Measurements from ENCODE around the gene TESPA1.

TESPA1 gene

GRCh38 chr12:54983536-54984101 lies 943 bp downstream of the TESPA1 start:
- Histone ChIP-seq H3K27ac (ENCODE audit: low read depth, low read length) (no peak overlapping the region), H3K4me1 (ENCODE audit: control insufficient read depth in 1 of 2, insufficient read depth in 2 of 2, low read length in 2 of 2) (no peaks in the 10 kb centered on the region), H3K36me3 (ENCODE audit: control insufficient read depth in 1 of 2, insufficient read depth in 2 of 2, low read length in 2 of 2) (no peaks in the 10 kb centered on the region), H3K9me3 (ENCODE audit: control insufficient read depth in 1 of 2, low read length in 2 of 2) (no peaks in the 10 kb centered on the region), H3K27me3 (ENCODE audit: control insufficient read depth in 1 of 2, insufficient read depth in 2 of 2, low read length in 2 of 2) (no peaks in the 10 kb centered on the region), H3K4me3 (ENCODE audit: low read depth in 1 of 2, low read length in 2 of 2) (peak overlapping the region; percentile 53 to 57), H3K9ac (ENCODE audit: low read depth in 1 of 2, low read length in 2 of 2) (peak overlapping the region in 1 of 2 donors; percentile 30)

GRCh38 chr12:54981796-54982195 lies 2.8 kb downstream of the TESPA1 start:
- no peaks in the 10 kb centered on the region for H3K36me3 ChIP-seq (ENCODE audit: control insufficient read depth in 1 of 2, insufficient read depth in 2 of 2, low read length in 2 of 2)
- H3K27ac ChIP-seq (ENCODE audit: low read depth, low read length), result no peak overlapping the region
- H3K9me3 ChIP-seq (ENCODE audit: control insufficient read depth in 1 of 2, low read length in 2 of 2), result no peaks in the 10 kb centered on the region
- H3K27me3 ChIP-seq (ENCODE audit: control insufficient read depth in 1 of 2, insufficient read depth in 2 of 2, low read length in 2 of 2), result no peaks in the 10 kb centered on the region
- H3K4me1 ChIP-seq (ENCODE audit: control insufficient read depth in 1 of 2, insufficient read depth in 2 of 2, low read length in 2 of 2), result no peaks in the 10 kb centered on the region
- H3K4me3 ChIP-seq (ENCODE audit: low read depth in 1 of 2, low read length in 2 of 2), result no peak overlapping the region
- H3K9ac ChIP-seq (ENCODE audit: low read depth in 1 of 2, low read length in 2 of 2), result no peak overlapping the region

- H3K27ac ChIP-seq (ENCODE audit: low read depth, low read length), result no peak overlapping the region
These were observed 4.2 kb downstream of the TESPA1 start for GRCh38 chr12:54980341-54980740.

GRCh38 chr12:54977857-54978256 lies 6.7 kb downstream of the TESPA1 start:
- Histone ChIP-seq H3K27ac (ENCODE audit: low read depth, low read length) (no peak overlapping the region), H3K36me3 (ENCODE audit: control insufficient read depth in 1 of 2, insufficient read depth in 2 of 2, low read length in 2 of 2) (no peaks in the 10 kb centered on the region), H3K4me1 (ENCODE audit: control insufficient read depth in 1 of 2, insufficient read depth in 2 of 2, low read length in 2 of 2) (peaks cover 0 to 7% of the 10 kb centered on the region in 2 donors), H3K4me3 (ENCODE audit: low read depth in 1 of 2, low read length in 2 of 2) (no peak overlapping the region), H3K27me3 (ENCODE audit: control insufficient read depth in 1 of 2, insufficient read depth in 2 of 2, low read length in 2 of 2) (no peaks in the 10 kb centered on the region), H3K9me3 (ENCODE audit: control insufficient read depth in 1 of 2, low read length in 2 of 2) (no peaks in the 10 kb centered on the region), H3K9ac (ENCODE audit: low read depth in 1 of 2, low read length in 2 of 2) (no peak overlapping the region)

More at GRCh38 chr12:54980341-54980740, 4.2 kb downstream of the TESPA1 start:
- Histone ChIP-seq H3K9ac (ENCODE audit: low read depth in 1 of 2, low read length in 2 of 2) (no peak overlapping the region), H3K4me1 (ENCODE audit: control insufficient read depth in 1 of 2, insufficient read depth in 2 of 2, low read length in 2 of 2) (peaks cover 0 to 7% of the 10 kb centered on the region in 2 donors), H3K36me3 (ENCODE audit: control insufficient read depth in 1 of 2, insufficient read depth in 2 of 2, low read length in 2 of 2) (no peaks in the 10 kb centered on the region), H3K4me3 (ENCODE audit: low read depth in 1 of 2, low read length in 2 of 2) (no peak overlapping the region), H3K27me3 (ENCODE audit: control insufficient read depth in 1 of 2, insufficient read depth in 2 of 2, low read length in 2 of 2) (no peaks in the 10 kb centered on the region), H3K9me3 (ENCODE audit: control insufficient read depth in 1 of 2, low read length in 2 of 2) (no peaks in the 10 kb centered on the region)

- no peaks in the 10 kb centered on the region for H3K9me3 ChIP-seq (ENCODE audit: control insufficient read depth in 1 of 2, low read length in 2 of 2)
- no peak overlapping the region for H3K4me3 ChIP-seq (ENCODE audit: low read depth in 1 of 2, low read length in 2 of 2)
- H3K27ac ChIP-seq (ENCODE audit: low read depth, low read length), result no peak overlapping the region
- H3K27me3 ChIP-seq (ENCODE audit: control insufficient read depth in 1 of 2, insufficient read depth in 2 of 2, low read length in 2 of 2), result no peaks in the 10 kb centered on the region
- no peaks in the 10 kb centered on the region for H3K36me3 ChIP-seq (ENCODE audit: control insufficient read depth in 1 of 2, insufficient read depth in 2 of 2, low read length in 2 of 2)
- no peak overlapping the region for H3K9ac ChIP-seq (ENCODE audit: low read depth in 1 of 2, low read length in 2 of 2)
- peaks cover 0 to 7% of the 10 kb centered on the region in 2 donors for H3K4me1 ChIP-seq (ENCODE audit: control insufficient read depth in 1 of 2, insufficient read depth in 2 of 2, low read length in 2 of 2)
These were observed 7.4 kb downstream of the TESPA1 start for GRCh38 chr12:54977155-54977554.

- H3K9ac ChIP-seq (ENCODE audit: low read depth in 1 of 2, low read length in 2 of 2), result no peak overlapping the region
- peaks cover 0 to 7% of the 10 kb centered on the region in 2 donors for H3K4me1 ChIP-seq (ENCODE audit: control insufficient read depth in 1 of 2, insufficient read depth in 2 of 2, low read length in 2 of 2)
These were observed 8.7 kb downstream of the TESPA1 start for GRCh38 chr12:54975875-54976274.

GRCh38 chr12:54975272-54975671 lies 9.3 kb downstream of the TESPA1 start:
- Histone ChIP-seq H3K4me1 (ENCODE audit: control insufficient read depth in 1 of 2, insufficient read depth in 2 of 2, low read length in 2 of 2) (peaks cover 0 to 7% of the 10 kb centered on the region in 2 donors), H3K9me3 (ENCODE audit: control insufficient read depth in 1 of 2, low read length in 2 of 2) (no peaks in the 10 kb centered on the region), H3K4me3 (ENCODE audit: low read depth in 1 of 2, low read length in 2 of 2) (no peak overlapping the region), H3K9ac (ENCODE audit: low read depth in 1 of 2, low read length in 2 of 2) (no peak overlapping the region), H3K27me3 (ENCODE audit: control insufficient read depth in 1 of 2, insufficient read depth in 2 of 2, low read length in 2 of 2) (no peaks in the 10 kb centered on the region), H3K27ac (ENCODE audit: low read depth, low read length) (no peak overlapping the region), H3K36me3 (ENCODE audit: control insufficient read depth in 1 of 2, insufficient read depth in 2 of 2, low read length in 2 of 2) (no peaks in the 10 kb centered on the region)

More at GRCh38 chr12:54975875-54976274, 8.7 kb downstream of the TESPA1 start:
- H3K27ac ChIP-seq (ENCODE audit: low read depth, low read length), result no peak overlapping the region
- no peaks in the 10 kb centered on the region for H3K9me3 ChIP-seq (ENCODE audit: control insufficient read depth in 1 of 2, low read length in 2 of 2)
- H3K36me3 ChIP-seq (ENCODE audit: control insufficient read depth in 1 of 2, insufficient read depth in 2 of 2, low read length in 2 of 2), result no peaks in the 10 kb centered on the region
- no peak overlapping the region for H3K4me3 ChIP-seq (ENCODE audit: low read depth in 1 of 2, low read length in 2 of 2)
- H3K27me3 ChIP-seq (ENCODE audit: control insufficient read depth in 1 of 2, insufficient read depth in 2 of 2, low read length in 2 of 2), result no peaks in the 10 kb centered on the region

- Histone ChIP-seq H3K4me3 (ENCODE audit: low read depth in 1 of 2, low read length in 2 of 2) (no peak overlapping the region), H3K27ac (ENCODE audit: low read depth, low read length) (no peak overlapping the region), H3K27me3 (ENCODE audit: control insufficient read depth in 1 of 2, insufficient read depth in 2 of 2, low read length in 2 of 2) (no peaks in the 10 kb centered on the region), H3K9me3 (ENCODE audit: control insufficient read depth in 1 of 2, low read length in 2 of 2) (no peaks in the 10 kb centered on the region), H3K36me3 (ENCODE audit: control insufficient read depth in 1 of 2, insufficient read depth in 2 of 2, low read length in 2 of 2) (no peaks in the 10 kb centered on the region), H3K9ac (ENCODE audit: low read depth in 1 of 2, low read length in 2 of 2) (no peak overlapping the region), H3K4me1 (ENCODE audit: control insufficient read depth in 1 of 2, insufficient read depth in 2 of 2, low read length in 2 of 2) (peaks cover 0 to 7% of the 10 kb centered on the region in 2 donors)
These were observed 10.3 kb downstream of the TESPA1 start for GRCh38 chr12:54974279-54974678.

- peaks cover 0 to 7% of the 10 kb centered on the region in 2 donors for H3K4me1 ChIP-seq (ENCODE audit: control insufficient read depth in 1 of 2, insufficient read depth in 2 of 2, low read length in 2 of 2)
- no peaks in the 10 kb centered on the region for H3K9me3 ChIP-seq (ENCODE audit: control insufficient read depth in 1 of 2, low read length in 2 of 2)
- no peak overlapping the region for H3K9ac ChIP-seq (ENCODE audit: low read depth in 1 of 2, low read length in 2 of 2)
- H3K4me3 ChIP-seq (ENCODE audit: low read depth in 1 of 2, low read length in 2 of 2), result no peak overlapping the region
- no peaks in the 10 kb centered on the region for H3K36me3 ChIP-seq (ENCODE audit: control insufficient read depth in 1 of 2, insufficient read depth in 2 of 2, low read length in 2 of 2)
- no peak overlapping the region for H3K27ac ChIP-seq (ENCODE audit: low read depth, low read length)
- no peaks in the 10 kb centered on the region for H3K27me3 ChIP-seq (ENCODE audit: control insufficient read depth in 1 of 2, insufficient read depth in 2 of 2, low read length in 2 of 2)
These were observed 11.0 kb downstream of the TESPA1 start for GRCh38 chr12:54973556-54973955.

- Histone ChIP-seq H3K9ac (ENCODE audit: low read depth in 1 of 2, low read length in 2 of 2) (no peak overlapping the region), H3K36me3 (ENCODE audit: control insufficient read depth in 1 of 2, insufficient read depth in 2 of 2, low read length in 2 of 2) (no peaks in the 10 kb centered on the region), H3K4me3 (ENCODE audit: low read depth in 1 of 2, low read length in 2 of 2) (no peak overlapping the region), H3K9me3 (ENCODE audit: control insufficient read depth in 1 of 2, low read length in 2 of 2) (no peaks in the 10 kb centered on the region), H3K27ac (ENCODE audit: low read depth, low read length) (no peak overlapping the region), H3K4me1 (ENCODE audit: control insufficient read depth in 1 of 2, insufficient read depth in 2 of 2, low read length in 2 of 2) (peaks cover 0 to under 1% of the 10 kb centered on the region in 2 donors), H3K27me3 (ENCODE audit: control insufficient read depth in 1 of 2, insufficient read depth in 2 of 2, low read length in 2 of 2) (no peaks in the 10 kb centered on the region)
These were observed 13.8 kb downstream of the TESPA1 start for GRCh38 chr12:54970741-54971140.
